K562 (cell line): ENCODE data around the gene PIK3R4. TPM values are rescaled to one million over a fixed set of nuclear protein-coding genes. Genes with fewer than 3 reads are reported as not detected.

Experiments
- ATF1 ChIP-seq, 2 experiments: fragments of 450-650 bp in 1 of 2; IDR thresholded peaks; 2 replicates each; pipeline ENCODE4 v1.6.1; 2016; ENCODE audit warnings: missing compliant biosample characterization in 1 of 2, missing genetic modification characterization in 1 of 2
- BCOR ChIP-seq: fragments of 450-650 bp; IDR thresholded peaks from 2 replicates; pipeline ENCODE4 v1.6.1; 2016
- BHLHE40 ChIP-seq: IDR thresholded peaks from 2 replicates; pipeline ENCODE4 v1.6.1; 2011; ENCODE audit warnings: low read length, improper control_type of control experiment
- CHCHD3 ChIP-seq: fragments of 250-450 bp; sonication (Bioruptor Pico); IDR thresholded peaks from 2 replicates; pipeline ENCODE4 v2.1.2; 2022; ENCODE audit warnings: mild to moderate bottlenecking
- CHD2 ChIP-seq: IDR thresholded peaks from 2 replicates; pipeline ENCODE4 v1.6.1; 2011; ENCODE audit warnings: low read depth, low read length
- GATA2 ChIP-seq: sonication (generic); formaldehyde crosslinking; IDR thresholded peaks from 2 replicates; pipeline ENCODE4 v1.4.0; 2020; ENCODE audit warnings: mild to moderate bottlenecking, missing genetic modification reagents
- HDAC8 ChIP-seq: fragments of 450-650 bp; IDR thresholded peaks from 2 replicates; pipeline ENCODE4 v1.6.1; 2016; ENCODE audit warnings: mild to moderate bottlenecking, missing genetic modification characterization, moderate library complexity, missing compliant biosample characterization
- HIVEP1 ChIP-seq: fragments of 250-450 bp; sonication (Bioruptor Pico); IDR thresholded peaks from 2 replicates; pipeline ENCODE4 v1.4.0; 2020; ENCODE audit warnings: mild to moderate bottlenecking
- HNRNPUL1 ChIP-seq: fragments of 200-400 bp; formaldehyde crosslinking; IDR thresholded peaks from 2 replicates; pipeline ENCODE4 v1.6.1; 2017; ENCODE audit warnings: low read length
- KLF6 ChIP-seq: fragments of 250-450 bp; sonication (Bioruptor Pico); IDR thresholded peaks from 2 replicates; pipeline ENCODE4 v1.4.0; 2020; ENCODE audit warnings: mild to moderate bottlenecking, moderate library complexity, borderline replicate concordance
- MAZ ChIP-seq, 2 experiments: fragments of 450-650 bp in 1 of 2; sonication (generic) in 1 of 2; formaldehyde crosslinking; IDR thresholded peaks in 1 of 2; conservative IDR thresholded peaks in 1 of 2; 2 replicates each; pipeline versions ENCODE4 v1.4.0 to v1.5.0; 2020; ENCODE audit warnings: mild to moderate bottlenecking in 1 of 2, missing genetic modification reagents in 1 of 2
- MECOM ChIP-seq: fragments of 250-450 bp; sonication (Bioruptor Pico); IDR thresholded peaks from 2 replicates; pipeline ENCODE4 v1.8.0; 2022; ENCODE audit warnings: inconsistent platforms
- MEF2D ChIP-seq: conservative IDR thresholded peaks from 2 replicates; pipeline ENCODE4 v1.6.1; 2016; ENCODE audit warnings: low read depth, missing genetic modification characterization, missing compliant biosample characterization
- RBM25 ChIP-seq: fragments of 200-400 bp; formaldehyde crosslinking; IDR thresholded peaks from 2 replicates; pipeline ENCODE4 v1.6.1; 2018; ENCODE audit warnings: low read length, low read depth, moderate library complexity; ENCODE audit not compliant: severe bottlenecking
- ZFP1 ChIP-seq: fragments of 450-650 bp; formaldehyde crosslinking; IDR thresholded peaks from 2 replicates; pipeline ENCODE4 v1.4.0; 2020; ENCODE audit warnings: mild to moderate bottlenecking, mixed read lengths
- ZNF668 ChIP-seq: fragments of 250-450 bp; sonication (Bioruptor Pico); IDR thresholded peaks from 2 replicates; pipeline ENCODE4 v1.8.0; 2022; ENCODE audit warnings: mild to moderate bottlenecking, inconsistent platforms
- polyA plus RNA-seq, 8 experiments: library from polyadenylated mRNA; depleted of rRNA in 4 of 8; stranded (reverse) in 5 of 8; unstranded in 3 of 8; fragments of >200 nt; fragmentation: Nextera tagmentation in 2 of 8; fragmentation: Illumina TruSeq in 1 of 8; extraction: Ambion mirVana in 2 of 8; extraction: Trizol in 1 of 8; gene quantifications; 2 replicates each; pipeline versions ENCODE4 v1.2.1 to v1.2.3, GENCODE V29; 2011 to 2014; ENCODE audit warnings: inconsistent platforms in 1 of 8, missing spikeins in 1 of 8
- total RNA-seq, 7 experiments: library from RNA; depleted of rRNA in 6 of 7; stranded (reverse); fragments of >200 nt in 6 of 7; fragmentation: Illumina TruSeq in 2 of 7; extraction: Trizol in 2 of 7; gene quantifications; 2 replicates each; pipeline versions ENCODE4 v1.2.1 to v1.2.3, GENCODE V29; 2011 to 2021; ENCODE audit warnings: low replicate concordance in 1 of 7
- TF ChIP-seq, protein P1 (sequence below): fragments of 250-450 bp; sonication (Bioruptor Pico); IDR thresholded peaks from 2 replicates; pipeline ENCODE4 v1.5.0; 2021; ENCODE audit warnings: mild to moderate bottlenecking, moderate library complexity
- TF ChIP-seq, protein P2 (sequence below): fragments of 450-650 bp; IDR thresholded peaks from 2 replicates; pipeline ENCODE4 v1.7.1; 2018; ENCODE audit warnings: mild to moderate bottlenecking, low read depth; ENCODE audit not compliant: partially characterized antibody

Gene PIK3R4
- total and polyA plus RNA-seq, 9 of the 15 experiments (the other 6 are each of a cell fraction or from before 2014, with no cell fraction given) = 20.6 to 45.8 (median 26.0) TPM

DNA sequence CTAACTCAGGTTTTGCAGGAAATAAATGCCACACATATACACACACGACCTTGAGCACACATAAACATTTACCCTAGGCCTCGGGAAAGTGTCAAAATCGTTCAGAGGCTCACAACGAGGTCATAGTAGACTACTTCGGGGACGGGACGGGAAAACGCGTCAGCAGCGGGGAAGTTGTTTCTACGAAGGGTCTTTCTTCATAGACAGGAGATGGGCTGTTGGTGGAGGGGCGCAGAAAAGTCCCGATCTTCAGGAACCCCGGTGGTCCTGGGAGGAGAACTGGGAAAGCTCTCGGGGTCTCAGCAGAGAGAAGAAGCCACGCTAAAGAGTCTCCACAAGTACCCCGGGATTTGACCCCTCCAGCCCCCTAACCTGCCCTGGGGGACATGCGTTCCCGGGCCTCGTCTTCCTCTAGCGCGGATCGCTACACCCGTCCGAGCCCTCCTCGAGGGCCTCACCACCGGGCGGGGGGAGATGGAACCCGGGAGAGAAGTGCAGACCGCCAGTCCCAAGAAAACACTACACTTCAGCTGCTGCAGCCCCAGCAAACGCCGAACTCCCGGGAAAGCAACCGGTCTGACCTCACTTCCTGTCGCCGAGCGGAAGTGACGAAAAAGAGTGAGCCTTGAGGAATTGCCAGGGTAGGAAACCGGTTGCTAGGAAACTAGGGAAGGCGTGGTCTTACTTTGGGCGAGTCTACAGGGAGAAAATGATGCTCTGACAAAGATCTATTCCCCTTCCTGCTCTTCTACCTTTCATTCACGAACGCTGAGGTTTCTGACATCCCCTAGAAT, at the start of gene PIK3R4 (continued):
- TF ChIP-seq MEF2D (tag) (no peak), HIVEP1 (CRISPR knock-in tag) (no peak), ATF1 (CRISPR knock-in tag; IDR thresholded peaks at IDR 0.05) (no peak), ATF1 (tag; IDR thresholded peaks at IDR 0.05) (peak; percentile 90), CHCHD3 (no peak), HNRNPUL1 (no peak), ZFP1 (CRISPR knock-in tag) (no peak), BHLHE40 (no peak), CHD2 (no peak), HDAC8 (tag) (no peak), GATA2 (no peak), MECOM (CRISPR knock-in tag) (no peak), BCOR (no peak), KLF6 (CRISPR knock-in tag) (no peak), MAZ (CRISPR knock-in tag; conservative IDR thresholded peaks at IDR 0.05 in 1 of 2, IDR thresholded peaks at IDR 0.05 in 1 of 2) (no peak), RBM25 (no peak), ZNF668 (no peak)
- TF ChIP-seq, protein P1, sequence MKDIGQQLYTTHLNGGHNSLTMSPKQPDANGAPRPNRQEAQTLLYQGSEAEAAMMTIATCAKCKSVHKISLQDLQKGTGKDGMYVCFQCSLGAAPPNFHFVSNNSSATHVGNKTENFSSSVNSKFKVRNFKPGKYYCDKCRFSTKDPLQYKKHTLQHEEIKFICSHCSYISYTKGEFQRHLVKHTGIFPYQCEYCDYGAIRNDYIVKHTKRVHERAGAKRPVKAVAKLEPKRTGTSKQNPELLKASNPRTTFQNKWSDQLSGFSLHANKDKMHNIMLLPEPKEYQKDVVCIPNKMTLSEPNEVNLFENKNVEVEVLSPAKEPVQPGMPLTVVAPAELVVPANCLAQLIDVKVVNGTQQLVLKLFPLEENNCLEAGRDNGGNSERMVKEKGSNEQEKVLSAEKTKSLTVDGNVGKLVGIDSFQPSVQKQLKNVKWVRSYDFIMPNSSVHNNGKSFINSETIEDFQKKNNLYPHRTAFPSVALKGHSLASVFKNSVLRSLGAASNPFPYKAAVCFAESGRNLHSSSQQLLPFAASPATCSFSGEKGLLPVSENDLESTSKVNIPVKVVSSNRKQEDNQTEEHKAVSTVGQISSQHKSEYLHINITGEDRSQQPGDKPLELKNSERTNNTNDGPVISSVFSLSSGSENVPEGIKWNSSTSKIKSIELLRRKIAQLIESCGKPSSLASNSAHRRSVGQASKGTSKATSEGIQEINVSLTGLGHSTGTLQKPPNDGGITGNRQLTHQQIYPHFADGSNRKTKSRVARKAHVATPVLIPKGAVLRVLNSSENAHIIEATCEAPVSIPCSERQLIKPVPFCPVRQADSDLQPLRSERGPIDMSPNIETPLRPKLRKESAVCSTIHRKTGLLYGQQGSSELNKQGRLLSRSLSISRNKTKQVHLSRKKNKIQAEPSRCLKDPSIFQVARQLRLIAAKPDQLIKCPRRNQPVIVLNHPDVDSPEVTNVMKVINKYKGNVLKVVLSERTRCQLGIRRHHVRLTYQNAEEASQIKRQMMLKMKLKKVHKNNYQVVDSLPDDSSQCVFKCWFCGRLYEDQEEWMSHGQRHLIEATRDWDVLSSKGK (CRISPR knock-in tag) = no peak
- TF ChIP-seq, protein P2, sequence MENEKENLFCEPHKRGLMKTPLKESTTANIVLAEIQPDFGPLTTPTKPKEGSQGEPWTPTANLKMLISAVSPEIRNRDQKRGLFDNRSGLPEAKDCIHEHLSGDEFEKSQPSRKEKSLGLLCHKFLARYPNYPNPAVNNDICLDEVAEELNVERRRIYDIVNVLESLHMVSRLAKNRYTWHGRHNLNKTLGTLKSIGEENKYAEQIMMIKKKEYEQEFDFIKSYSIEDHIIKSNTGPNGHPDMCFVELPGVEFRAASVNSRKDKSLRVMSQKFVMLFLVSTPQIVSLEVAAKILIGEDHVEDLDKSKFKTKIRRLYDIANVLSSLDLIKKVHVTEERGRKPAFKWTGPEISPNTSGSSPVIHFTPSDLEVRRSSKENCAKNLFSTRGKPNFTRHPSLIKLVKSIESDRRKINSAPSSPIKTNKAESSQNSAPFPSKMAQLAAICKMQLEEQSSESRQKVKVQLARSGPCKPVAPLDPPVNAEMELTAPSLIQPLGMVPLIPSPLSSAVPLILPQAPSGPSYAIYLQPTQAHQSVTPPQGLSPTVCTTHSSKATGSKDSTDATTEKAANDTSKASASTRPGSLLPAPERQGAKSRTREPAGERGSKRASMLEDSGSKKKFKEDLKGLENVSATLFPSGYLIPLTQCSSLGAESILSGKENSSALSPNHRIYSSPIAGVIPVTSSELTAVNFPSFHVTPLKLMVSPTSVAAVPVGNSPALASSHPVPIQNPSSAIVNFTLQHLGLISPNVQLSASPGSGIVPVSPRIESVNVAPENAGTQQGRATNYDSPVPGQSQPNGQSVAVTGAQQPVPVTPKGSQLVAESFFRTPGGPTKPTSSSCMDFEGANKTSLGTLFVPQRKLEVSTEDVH = peak; percentile 99
